ENCODE measurements around the gene ATP2B3. TPM values are rescaled to one million over a fixed set of nuclear protein-coding genes. Genes with fewer than 3 reads are reported as not detected.

The ATP2B3 gene
- total RNA-seq, 1 experiment from 2014 or later, result 0.35 TPM

DNA sequence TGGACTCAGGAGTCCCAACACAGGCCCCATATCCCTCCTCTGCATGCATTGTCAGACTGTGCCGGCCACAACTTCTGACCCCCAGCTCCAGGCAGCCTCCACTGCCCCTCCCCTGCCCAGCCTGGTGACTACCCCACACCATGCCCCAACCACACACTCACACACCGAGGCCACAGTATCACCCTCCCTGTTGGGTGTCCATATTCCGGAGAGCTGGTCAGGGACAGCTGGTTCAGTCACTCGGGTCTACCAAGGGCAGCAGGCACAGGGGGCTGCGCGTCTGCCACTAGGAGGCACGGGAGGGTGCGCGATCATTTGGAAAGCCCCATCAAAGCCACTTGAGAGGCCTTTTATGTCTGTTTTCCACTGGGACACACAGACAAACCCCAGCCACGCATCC lies 55.2 kb downstream of the ATP2B3 start:
- no CpG with 5 or more reads among the region's 10 CpGs for WGBS (ENCODE audit: extremely low coverage, insufficient read length, low lambda C conversion rate)
- Histone ChIP-seq H3K14ac (ENCODE audit: insufficient read depth, low read length) (no peak overlapping the region), H2AFZ (ENCODE audit: low read length) (no peak overlapping the region), H3K56ac (ENCODE audit: insufficient read length, low read depth, low read length) (no peak overlapping the region), H3K23me2 (ENCODE audit: insufficient read length, low read depth, low read length, poor library complexity, severe bottlenecking) (no peaks in the 10 kb centered on the region), H2AK5ac (ENCODE audit: insufficient read length, low read length) (no peak overlapping the region), H3K18ac (ENCODE audit: insufficient read length, low read depth, low read length) (no peak overlapping the region), H4K8ac (replicated peaks; ENCODE audit: insufficient read length, low read depth, low read length) (no peak overlapping the region), H3K4me2 (ENCODE audit: insufficient read depth, insufficient read length, low read length) (no peak overlapping the region), H4K20me1 (ENCODE audit: control insufficient read depth, insufficient read depth, insufficient read length) (no peaks in the 10 kb centered on the region), H3K4me1 (ENCODE audit: insufficient read depth, low read length) (no peaks in the 10 kb centered on the region), H3K27ac (ENCODE audit: insufficient read length, low read depth, low read length) (no peak overlapping the region), H3K27me3 (ENCODE audit: insufficient read depth, low read length) (no peaks in the 10 kb centered on the region), H4K5ac (ENCODE audit: insufficient read length, low read depth, low read length) (no peak overlapping the region), H3K79me2 (ENCODE audit: insufficient read depth, low read length) (no peaks in the 10 kb centered on the region), H3T11ph (ENCODE audit: low read length) (no peak overlapping the region), H3K23ac (ENCODE audit: insufficient read length, low read depth, low read length) (no peak overlapping the region), H2BK15ac (ENCODE audit: low read depth, low read length) (no peak overlapping the region), H2BK120ac (ENCODE audit: low read depth, low read length, poor library complexity, severe bottlenecking) (no peak overlapping the region), H2BK20ac (ENCODE audit: low read depth, low read length, poor library complexity, severe bottlenecking) (no peak overlapping the region), H2BK12ac (ENCODE audit: insufficient read length, low read depth, low read length) (no peak overlapping the region), H3K79me1 (ENCODE audit: insufficient read depth, low read depth, low read length, poor library complexity, severe bottlenecking) (no peaks in the 10 kb centered on the region), H4K91ac (ENCODE audit: insufficient read length, low read depth, low read length) (no peak overlapping the region), H3K9me3 (ENCODE audit: control insufficient read depth, low read depth, low read length) (peaks cover 32% of the 10 kb centered on the region), H3K4ac (ENCODE audit: low read depth, low read length) (no peak overlapping the region), H3K9ac (ENCODE audit: extremely low read depth, insufficient read length, low read length) (no peak overlapping the region), H2BK5ac (ENCODE audit: insufficient read length, low read length) (no peak overlapping the region)
- Mint-ChIP-seq H3K4me1 (peaks cover 7 to 14% of the 10 kb centered on the region in 2 experiments), H3K27ac (no peak overlapping the region), H3K27me3 (ENCODE audit: low read depth) (peaks cover 5% of the 10 kb centered on the region), H3K4me3 (no peak overlapping the region), H3K36me3 (ENCODE audit: insufficient read depth in 1 of 3, low read depth in 3 of 3) (no peaks in the 10 kb centered on the region; a peak in 3 of 7 replicates), H3K9me3 (peaks cover 72 to 75% of the 10 kb centered on the region in 2 experiments)
- TF ChIP-seq CTCF (conservative IDR thresholded peaks at IDR 0.05), result no peak
- DNase-seq, result no peak

Data from H9 (cell line).